GM12874 (cell line): ENCODE results near the gene ZNF793.

Experiments used
- TF ChIP-seq, protein P1 (sequence below): IDR thresholded peaks from 2 replicates; pipeline ENCODE4 v1.5.1; 2011; ENCODE audit warnings: low read depth, mild to moderate bottlenecking, control low read depth, low read length, moderate library complexity; ENCODE audit not compliant: insufficient read depth

ZNF793 gene

DNA sequence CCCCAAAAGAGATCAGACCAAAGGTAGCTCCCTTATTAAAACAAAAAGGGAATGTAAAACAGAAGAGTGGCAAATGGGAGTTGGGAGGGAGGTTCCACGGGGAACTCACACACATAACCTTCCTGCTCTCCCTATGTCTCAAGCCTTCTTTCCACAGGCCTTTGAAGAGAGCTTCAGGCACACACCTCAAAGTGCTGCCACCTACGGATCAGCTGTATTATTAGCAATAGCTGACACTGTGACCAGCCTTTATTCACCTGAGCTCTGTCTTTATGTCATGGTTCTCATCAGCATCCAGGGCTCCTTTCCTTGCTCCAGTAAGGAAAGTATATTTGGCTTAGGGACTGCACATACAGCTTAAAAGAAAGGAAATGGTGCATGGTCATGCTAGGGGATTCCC lies 76.6 kb downstream of the ZNF793 start:
- TF ChIP-seq, protein P1, sequence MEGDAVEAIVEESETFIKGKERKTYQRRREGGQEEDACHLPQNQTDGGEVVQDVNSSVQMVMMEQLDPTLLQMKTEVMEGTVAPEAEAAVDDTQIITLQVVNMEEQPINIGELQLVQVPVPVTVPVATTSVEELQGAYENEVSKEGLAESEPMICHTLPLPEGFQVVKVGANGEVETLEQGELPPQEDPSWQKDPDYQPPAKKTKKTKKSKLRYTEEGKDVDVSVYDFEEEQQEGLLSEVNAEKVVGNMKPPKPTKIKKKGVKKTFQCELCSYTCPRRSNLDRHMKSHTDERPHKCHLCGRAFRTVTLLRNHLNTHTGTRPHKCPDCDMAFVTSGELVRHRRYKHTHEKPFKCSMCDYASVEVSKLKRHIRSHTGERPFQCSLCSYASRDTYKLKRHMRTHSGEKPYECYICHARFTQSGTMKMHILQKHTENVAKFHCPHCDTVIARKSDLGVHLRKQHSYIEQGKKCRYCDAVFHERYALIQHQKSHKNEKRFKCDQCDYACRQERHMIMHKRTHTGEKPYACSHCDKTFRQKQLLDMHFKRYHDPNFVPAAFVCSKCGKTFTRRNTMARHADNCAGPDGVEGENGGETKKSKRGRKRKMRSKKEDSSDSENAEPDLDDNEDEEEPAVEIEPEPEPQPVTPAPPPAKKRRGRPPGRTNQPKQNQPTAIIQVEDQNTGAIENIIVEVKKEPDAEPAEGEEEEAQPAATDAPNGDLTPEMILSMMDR = 0 out of 2 replicates have a peak, but pooled peaks have one; percentile 9
